Pons (tissue), 1 donor: ENCODE measurements around the gene CDIPT.
A peak's percentile ranks its signal among the peaks of the same experiment; 100 is the strongest.
"Not testable (repeated sequence)": the region's sequence is repeated elsewhere in the genome, so short reads cannot be mapped to it uniquely, and the experiment has no call there.

ENCODE experiments used
- DNase-seq: peaks from one replicate; pipeline ENCODE4 v3.0.0-alpha.2; 2016; ENCODE audit warnings: low spot score

Gene CDIPT

DNA sequence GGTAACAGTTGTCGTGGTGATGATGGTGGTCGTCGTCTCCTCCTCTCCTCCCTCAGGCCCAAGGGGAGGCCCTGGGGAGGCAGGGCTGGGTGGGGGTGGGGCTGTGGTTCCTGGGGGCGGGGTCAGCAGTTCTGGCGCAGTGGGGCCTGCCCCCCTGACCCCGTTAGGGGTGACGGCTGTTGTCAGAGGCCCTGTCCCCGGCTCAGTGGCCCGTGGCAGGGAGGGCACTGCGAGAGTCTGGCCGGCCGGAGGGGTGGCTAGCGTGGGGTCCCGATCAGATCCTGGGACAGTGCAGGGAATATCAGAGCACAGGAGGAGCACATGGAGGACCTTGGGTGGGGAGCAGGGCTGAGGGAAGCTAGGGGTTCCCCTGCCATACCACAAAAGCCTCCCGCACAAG is 33.8 kb upstream of the CDIPT start:
- DNase-seq, result no peak

DNA sequence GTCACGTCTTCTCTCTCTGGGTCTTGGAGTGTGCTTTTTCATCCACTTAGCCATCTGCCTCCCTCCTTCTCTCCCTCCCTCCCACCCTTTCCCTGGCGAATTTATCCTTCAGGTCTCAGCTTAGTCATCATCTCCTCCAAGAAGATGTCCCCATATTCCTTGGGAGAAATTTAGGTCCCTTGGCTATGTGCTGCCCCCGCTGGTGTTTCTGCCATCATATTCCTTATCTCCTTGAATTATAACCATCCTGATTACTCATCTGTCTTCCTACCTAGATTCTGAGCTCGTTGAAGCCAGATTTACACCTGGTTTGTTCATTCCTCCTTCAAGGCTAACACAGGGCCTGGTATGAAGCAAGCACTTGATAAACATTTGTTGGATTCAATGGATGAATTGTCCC is 31.3 kb upstream of the CDIPT start:
- no peak for DNase-seq

DNA sequence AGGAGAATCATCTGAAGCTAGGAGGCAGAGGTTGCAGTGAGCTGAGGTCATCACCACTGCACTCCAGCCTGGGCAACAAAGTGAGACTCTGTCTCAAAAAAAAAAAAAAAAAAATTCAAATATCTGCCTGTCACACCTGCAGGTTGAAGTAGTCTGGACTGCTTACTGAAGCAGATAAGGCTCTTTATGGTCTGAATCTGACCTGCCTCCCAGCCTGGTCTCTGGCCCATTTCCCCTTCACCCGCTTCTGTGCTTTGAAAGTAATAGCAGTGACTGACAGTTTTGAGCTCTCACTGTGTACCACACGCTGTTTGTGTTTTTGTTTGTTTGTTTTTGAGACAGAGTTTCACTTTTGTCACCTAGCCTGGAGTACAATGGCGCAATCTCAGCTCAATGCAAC is 30.5 kb upstream of the CDIPT start:
- DNase-seq, result no peak

DNA sequence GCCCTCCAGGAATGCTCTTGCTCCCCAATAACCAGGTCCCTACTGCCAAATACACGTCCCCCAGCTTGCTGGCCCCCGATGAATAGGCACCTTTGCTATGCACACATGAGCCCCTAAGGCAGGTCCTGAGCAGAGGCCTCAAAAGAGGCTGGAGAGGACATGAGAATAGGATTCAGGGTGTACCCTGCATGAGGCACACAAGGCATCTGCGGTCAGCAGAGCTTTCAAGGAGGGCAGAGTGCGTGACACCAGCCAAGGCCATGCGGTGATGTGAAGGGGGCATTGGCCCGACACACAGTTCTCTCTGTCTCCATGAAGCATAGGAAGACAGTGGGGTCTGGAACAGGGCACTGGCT is 29.4 kb upstream of the CDIPT start:
- DNase-seq, result no peak

DNA sequence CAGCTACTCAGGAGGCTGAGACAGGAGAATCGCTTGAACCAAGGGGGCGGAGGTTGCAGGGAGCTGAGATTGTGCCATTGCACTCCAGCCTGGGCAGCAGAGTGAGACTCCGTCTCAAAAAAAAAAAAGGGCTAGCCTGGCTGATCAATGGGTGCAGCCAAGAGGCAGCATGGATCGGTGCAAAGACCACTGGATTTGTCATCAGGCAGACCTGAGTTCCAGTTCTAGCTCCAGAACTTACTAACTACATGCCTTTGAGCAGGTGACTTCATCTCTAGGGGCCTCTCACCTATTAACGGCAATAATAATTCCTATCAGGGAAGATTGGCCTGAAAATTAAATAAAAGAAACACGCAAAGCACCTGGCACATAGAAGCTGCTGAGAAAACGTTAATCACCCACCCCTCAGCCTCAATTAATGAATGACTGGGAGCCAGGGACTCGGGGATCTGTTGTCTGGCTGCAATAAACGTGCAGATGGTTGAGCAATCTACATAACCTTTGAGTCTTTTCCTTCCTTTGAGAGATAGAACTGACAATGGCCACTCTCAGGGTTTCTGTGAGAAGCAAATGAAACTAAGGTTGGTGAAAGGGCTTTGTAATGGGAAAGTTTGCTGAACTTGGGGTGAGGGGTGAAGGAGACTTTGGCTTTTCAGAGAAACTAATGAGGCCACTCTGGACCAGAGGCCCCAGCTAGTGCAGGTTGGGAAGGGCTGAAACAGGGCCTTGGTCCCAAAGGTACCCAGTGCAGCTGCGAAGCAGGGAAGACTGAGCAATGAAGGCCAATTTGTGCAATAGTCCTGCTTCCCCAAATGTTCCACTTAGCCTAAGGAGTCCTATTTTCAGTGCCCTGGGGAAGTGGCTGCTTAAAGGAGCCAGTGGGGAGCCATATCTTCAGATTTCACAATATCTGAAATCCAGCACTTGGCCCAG is 28.8 kb upstream of the CDIPT start:
- no peak for DNase-seq

DNA sequence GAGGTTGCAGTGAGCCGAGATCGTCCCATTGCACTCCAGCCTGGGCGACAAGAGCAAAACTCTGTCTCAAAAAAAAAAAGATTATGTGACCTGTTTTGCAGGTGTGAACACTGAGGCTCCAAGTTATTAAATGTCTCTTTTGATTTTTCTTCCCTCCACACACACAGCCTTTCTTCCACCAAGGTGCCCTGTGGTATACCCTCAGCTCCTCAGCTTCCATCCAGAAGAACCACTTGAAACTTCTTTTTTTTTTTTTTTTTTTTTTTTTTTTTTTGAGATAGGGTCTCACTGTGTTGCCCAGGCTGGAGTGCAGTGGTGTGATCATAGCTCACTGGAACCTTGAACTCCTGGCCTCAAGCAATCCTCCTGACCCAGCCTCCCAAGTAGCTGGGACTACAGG is 26.3 kb upstream of the CDIPT start:
- not testable (repeated sequence) for DNase-seq

DNA sequence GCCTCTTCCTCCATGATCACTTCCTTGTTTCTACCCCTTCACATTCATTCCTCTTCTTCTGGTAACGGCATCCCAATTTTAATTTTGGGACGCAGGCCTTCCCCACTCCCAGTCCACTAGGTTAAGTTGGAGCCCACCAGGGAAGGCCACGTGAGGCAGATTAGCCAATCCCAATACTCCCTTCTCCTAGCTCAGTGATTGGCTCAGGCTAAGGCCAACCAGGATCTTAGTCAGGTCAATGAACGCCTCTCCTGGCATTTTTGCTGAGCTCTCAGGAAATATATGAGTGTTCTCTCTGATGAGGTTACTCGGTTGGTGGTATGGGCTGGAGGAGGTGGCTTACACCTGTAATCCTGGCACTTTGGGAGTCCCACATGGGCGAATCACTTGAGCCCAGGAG is 21.0 kb upstream of the CDIPT start:
- DNase-seq, result no peak

DNA sequence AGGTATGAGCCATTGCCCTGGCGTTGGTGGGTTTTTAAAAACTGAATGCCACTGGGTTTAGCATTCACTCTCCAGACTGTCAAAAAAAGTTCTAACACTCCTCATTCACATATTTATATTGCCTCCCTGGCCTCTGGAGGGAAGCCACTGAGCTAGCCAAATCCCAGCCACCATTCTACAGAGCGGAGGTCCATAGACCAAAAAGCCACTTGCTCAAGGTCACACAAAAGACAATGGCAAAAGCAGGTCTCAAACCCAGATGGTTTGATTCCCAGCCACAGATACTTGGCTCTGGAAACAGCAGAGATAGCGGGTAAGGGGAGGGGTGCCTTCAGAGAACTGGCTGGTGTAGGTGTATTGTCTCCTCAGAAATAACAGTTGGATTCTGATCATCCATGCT is 18.0 kb upstream of the CDIPT start:
- DNase-seq, result no peak

DNA sequence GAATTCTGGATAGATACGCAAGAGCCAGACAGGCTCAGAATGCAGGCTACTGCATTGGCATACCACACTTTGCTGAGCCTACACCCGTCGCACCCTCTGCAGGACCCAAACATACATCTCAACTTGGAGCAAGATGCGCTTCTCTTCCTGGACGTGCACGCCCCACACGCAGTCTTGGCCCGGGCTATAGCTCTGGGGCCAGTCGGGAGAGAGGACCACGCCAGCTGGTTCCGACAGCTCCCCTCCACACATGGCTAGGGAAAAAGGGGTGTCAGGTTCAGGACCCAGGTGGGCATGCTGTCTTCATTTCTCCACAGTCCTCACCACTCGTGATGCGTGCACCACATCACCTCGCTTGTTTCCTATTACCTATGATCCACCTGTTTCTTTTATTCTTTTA is 15.1 kb upstream of the CDIPT start:
- DNase-seq, result no peak

DNA sequence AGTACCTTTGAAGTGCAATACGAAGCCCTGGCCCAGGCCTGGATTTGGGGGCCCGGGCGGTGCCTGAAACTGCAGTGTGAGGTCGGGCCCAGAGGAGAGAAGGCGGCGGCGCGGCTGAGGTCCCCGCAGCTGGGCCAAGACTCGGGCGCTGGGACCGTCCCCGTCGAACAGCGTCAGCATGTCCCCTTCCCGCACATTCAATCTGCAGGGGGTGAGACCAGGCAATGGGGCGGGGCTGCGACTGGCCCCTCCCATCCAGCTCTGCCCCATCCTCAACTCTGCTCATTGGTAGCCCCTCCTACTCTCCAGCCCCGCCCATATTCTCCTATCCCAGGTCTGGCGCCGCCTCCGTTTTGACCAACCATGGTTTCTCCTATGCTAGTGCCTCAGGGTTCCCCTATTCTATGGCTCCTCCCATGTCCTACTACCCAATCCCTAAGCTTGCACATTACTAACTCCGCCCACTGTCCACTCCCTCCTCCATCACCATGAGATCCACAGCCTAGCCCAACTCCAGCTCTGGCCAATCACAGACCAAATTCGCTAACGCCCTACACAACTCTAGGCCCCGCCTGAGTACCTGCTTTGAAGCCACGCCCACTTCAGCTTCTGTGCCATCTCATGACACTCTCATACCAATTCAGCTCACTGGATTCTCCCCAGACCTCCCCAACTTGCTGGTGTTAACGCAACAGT is 14.4 kb upstream of the CDIPT start:
- DNase-seq, result no peak

DNA sequence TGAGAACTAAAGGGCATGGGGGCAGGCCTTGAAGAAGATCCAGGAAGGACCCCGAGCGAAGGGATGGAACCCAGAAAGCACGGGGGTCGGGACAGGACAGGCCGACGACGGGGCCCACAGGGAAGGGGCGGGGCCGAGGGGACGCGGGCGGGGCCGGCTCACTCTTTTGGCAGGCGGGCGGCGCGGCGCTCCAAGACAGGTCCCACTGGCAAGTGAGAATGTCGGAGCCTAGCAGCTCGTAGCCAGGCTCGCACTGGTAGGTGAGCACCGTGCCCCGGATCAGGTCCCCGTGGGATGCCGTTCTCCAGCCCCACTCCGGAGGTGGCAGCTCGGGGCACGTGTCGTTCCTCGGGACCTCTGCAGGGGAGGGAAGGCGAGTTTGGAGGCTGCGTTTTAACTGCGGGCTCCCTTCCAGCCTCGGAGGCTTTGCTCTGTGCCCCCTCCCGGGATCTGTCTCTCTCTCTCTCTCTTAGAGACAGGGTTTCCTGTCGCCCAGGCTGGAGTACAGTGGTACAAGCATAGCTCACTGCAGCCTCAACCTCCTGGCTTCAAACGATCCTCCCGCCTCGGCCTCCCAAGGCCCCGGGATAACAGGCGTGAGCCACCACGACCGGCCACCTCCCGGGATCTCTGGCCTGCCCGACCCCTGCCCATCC is 13.7 kb upstream of the CDIPT start:
- DNase-seq, result no peak

DNA sequence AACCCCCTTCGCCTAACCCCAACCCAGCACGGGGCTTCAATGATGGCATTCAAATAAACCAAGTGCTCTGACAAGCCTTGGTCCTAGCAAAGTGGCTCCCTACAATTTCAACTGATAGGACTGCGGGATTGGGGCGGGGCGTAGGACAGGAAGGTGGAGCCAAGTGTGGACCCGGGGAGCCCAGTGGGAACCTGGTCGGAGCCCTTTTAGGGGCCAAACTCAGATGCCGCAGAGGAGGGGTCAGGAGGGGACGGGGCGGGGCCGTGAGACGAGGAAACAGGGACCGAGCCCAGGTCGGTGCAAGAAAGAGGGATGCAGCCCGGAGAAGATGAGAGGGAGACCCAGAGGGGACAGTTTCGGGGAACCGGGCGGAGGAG is 13.2 kb upstream of the CDIPT start:
- no peak for DNase-seq

DNA sequence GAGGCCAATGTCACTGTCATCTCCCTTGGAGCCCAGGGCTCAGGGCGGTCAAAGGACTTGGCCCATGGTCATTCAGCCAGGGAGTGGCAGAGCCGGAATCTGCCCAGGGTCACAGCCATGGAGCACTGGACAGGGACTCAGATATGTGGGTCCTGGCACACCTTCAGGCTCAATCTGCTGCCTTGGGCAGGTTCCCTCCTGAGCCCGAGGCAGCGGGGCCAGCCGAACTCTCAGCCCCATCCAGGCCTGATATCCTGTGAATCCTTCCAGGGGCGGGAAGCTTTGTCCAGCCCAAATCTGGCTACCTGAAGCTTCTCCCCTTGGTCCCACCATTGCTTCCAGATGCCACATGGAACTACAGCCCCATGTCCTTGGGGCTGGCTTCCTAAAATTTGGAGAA is 12.2 kb upstream of the CDIPT start:
- no peak for DNase-seq

DNA sequence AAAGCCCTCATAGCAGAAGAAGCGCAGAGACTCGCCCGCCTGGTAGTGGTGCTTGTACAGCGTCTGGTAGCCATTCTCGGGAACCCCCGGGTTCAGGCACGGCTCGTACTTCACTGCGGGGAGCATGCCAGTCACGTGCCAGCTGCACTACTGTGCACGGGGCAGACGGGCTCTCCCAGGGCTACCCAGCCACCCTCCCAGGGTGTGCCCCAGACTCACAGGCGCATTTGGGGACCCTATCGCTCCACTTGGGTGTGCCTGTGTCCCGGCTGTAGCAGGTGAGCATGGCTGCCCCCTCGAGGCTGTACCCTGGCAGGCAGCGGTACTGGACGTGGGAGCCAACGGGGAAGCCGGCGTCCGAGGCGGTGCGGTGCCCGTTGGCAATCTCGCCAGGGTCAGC is 10.3 kb upstream of the CDIPT start:
- DNase-seq, result no peak

DNA sequence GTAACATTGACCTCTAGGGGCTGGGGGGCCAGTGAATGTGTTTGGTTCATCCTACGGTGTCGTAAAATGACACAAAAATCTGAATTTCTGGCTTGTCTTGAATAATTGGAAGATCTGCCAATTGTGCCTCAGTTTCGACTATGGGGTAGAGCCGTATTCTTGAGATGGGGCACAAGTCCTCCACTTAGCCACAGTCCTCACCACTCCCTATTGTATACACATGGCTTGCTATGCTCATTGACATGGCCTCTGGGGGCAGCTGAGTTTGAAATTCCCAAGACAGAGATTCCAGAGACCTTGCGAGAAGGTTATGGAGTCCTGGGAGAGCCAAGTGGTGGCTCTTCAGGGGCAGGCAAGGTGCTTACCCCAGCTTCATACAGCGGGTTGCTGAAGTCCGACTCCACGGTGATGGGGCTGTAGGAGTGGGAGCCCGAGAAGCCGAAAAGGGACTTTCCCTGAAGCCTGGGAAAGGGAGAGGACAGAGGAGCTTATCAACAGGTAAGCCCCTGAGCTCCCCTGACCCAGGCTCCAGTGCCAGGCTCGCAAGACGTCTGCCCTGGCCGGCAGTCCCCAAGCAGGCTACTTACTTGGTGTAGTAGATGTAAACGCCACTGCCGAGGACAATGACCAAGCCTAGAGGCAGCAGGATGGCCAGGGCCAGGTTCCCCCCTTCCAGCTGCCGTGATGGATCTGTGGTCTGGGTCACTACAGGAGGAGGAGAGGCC is 9.0 kb upstream of the CDIPT start:
- no peak for DNase-seq

DNA sequence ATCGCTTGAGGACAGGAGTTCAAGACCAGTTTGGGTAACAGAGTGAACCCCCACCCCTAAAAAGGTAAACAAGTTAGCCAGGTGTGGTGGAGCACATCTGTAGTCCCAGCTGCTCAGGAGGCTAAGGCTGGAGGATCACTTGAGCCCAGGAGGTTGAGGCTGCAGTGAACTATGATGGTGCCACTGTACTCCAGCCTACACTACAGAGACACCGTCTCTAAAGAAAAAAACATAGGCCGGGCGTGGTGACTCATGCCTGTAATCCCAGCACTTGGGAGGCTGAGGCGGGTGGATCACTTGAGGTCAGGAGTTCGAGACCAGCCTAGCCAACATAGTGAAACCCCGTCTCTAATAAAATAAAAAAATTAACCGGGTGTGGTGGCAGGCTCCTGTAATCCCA is 6.0 kb upstream of the CDIPT start:
- DNase-seq, result not testable (repeated sequence)

DNA sequence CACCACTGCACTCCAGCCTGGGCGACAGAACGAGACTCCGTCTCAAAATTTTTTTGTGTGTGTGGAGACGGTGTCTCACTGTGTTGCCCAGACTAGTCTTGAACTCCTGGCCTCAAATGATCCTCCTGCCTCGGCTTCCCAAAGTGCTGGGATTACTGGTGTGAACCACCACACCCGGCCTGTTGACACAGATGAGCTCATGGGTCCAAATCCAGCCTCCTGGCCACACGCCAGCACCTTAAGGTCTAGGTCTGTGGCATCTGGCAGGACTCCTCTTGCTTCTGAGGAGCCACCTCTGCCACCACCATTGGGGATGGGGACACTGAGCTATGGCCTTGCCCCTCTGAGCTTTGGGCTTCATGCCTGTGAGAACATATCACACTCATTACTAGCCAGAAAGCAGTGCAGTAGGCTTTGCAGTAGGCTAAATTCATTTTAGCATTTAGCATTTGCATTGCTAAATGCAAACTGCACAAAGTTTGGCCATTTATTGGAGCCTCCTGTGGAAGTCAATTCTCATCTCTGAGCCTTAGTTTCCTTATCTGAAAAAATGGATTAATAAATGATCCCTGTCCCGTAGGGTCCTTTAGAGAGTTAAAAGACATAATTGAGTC is 5.5 kb upstream of the CDIPT start:
- no peak for DNase-seq

DNA sequence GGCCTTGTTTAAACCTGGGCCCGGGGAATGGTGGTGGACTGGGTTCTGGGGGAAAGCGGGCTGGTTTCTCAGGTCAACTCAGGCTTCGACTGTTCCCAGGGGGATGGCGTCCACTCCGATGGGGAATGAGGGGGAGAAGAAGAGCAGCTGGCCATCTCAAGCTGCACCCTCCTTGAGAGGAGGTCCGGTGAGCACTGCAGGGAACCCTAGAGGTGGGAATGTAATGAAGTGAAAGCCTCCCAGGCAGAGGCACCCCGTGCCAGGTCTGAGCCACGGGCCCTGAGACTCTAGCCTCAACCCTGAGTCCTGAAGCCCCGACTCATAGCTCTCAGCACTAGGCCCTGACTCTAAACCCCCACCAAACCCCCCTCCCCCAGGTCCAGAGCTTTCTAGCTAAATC is 1.2 kb upstream of the CDIPT start:
- no peak for DNase-seq

DNA sequence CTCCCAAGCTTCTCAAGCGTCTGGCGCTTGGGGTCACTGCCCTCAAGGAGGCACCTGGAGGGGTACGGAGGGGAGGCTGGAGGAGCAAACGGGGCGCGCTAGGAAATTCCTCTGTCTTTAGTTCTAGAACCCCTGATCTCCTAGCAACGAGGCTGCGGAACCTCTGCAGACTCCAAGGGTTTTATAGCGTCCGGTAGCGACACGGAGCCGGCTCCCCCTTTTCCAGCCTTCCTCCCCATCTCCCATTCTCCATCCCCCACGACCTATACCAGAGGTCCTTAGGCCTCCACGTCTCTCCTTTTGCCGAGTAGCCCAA is 601 bp upstream of the CDIPT start:
- DNase-seq, result no peak

DNA sequence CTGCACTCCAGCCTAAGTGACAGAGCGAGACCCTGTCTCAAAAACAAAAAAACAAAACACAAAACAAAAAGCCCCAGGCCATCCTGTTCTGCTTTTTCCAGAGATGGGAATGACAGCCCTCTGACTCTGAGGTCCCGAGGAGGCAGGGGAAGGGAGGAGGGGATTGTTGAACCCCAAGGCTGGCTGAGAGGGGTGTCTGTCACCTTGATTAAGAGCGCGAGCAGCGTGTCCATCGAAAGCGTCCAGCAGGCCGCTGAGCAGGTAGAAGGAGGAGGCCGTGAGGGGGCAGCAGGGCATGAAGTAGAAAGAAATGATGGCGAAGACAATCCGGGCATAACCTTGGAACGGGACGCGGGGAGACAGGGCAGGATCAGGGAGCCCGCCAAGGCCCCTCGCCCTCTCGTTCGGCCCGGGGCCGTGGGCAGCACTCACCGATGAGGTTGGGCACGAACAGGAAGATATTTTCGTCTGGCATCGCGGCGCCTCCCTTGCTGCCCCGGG is 593 bp downstream of the CDIPT start:
- peak; percentile 25 for DNase-seq

DNA sequence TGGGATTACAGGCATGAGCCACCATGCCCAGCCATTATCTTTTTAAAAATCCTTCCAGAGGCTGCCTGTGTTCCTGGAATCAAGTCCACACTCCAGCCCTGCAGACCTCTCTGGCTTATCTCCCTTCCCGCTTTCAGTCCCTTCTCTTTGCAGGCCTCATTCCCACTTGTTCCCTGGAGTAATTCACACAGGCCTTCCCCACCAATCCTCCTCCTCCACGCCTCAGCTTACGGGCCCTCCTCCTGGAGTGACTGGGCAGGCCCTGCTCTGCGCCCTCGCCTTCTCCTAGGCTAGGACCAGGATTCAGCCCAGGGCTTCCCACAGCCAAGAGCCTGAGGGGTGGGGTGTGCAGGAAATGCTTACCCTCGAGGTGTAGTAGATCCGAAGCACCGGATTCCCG is 2.8 kb downstream of the CDIPT start:
- no peak for DNase-seq

DNA sequence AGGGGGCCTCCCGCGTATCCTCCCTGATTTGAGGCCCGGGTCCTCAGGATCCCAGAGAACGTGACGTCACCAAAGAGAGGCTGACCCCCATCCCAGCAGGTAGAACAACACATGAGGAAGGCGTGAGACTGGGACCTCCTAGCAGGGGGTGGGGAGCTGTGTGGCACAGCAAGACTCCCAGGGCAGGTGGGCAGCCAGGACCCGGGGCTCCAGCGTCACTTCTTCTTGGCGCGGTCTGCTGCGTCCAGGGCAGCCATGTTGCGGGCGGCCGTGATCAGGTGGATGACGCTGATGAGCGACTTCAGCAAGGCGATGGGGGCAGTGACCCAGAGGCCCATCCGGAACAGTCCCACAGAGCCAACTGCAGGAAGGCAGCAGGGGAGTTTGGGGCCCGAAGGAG is 4.1 kb downstream of the CDIPT start:
- DNase-seq, result no peak
